Fibroblast of skin of abdomen (primary cell): Measurements from ENCODE around the gene ARAF.
A peak's percentile ranks its signal among the peaks of the same experiment; 100 is the strongest.

ENCODE experiments used
- DNase-seq: peaks from one replicate; pipeline ENCODE4 v3.0.0-alpha.2; 2013

The ARAF gene

GRCh38 chrX:47564438-47565085 is 3.6 kb downstream of the ARAF start:
- no peak for DNase-seq

- DNase-seq, result no peak
Measured at GRCh38 chrX:47566841-47567240, 5.8 kb downstream of the ARAF start.

- DNase-seq, result no peak
Measured at GRCh38 chrX:47568656-47569295, 7.8 kb downstream of the ARAF start.

GRCh38 chrX:47570794-47571193 is 9.8 kb downstream of the ARAF start:
- no peak for DNase-seq

- DNase-seq, result no peak
Measured at GRCh38 chrX:47571215-47571614, 10.2 kb downstream of the ARAF start.

GRCh38 chrX:47571896-47572295 is 10.9 kb downstream of the ARAF start:
- DNase-seq, result no peak

GRCh38 chrX:47572773-47573340 is 11.9 kb downstream of the ARAF start:
- no peak for DNase-seq

GRCh38 chrX:47573341-47574075 is 12.5 kb downstream of the ARAF start:
- DNase-seq, result peak; percentile 74

- DNase-seq, result no peak
Measured at GRCh38 chrX:47574076-47574546, 13.1 kb downstream of the ARAF start.

GRCh38 chrX:47574547-47575301 is 13.7 kb downstream of the ARAF start:
- no peak for DNase-seq

GRCh38 chrX:47576021-47576898 is 15.3 kb downstream of the ARAF start:
- DNase-seq, result no peak

- DNase-seq, result no peak
Measured at GRCh38 chrX:47577424-47577823, 16.4 kb downstream of the ARAF start.

GRCh38 chrX:47577901-47578300 is 16.9 kb downstream of the ARAF start:
- no peak for DNase-seq

- no peak for DNase-seq
Measured at GRCh38 chrX:47578692-47579091, 17.7 kb downstream of the ARAF start.

GRCh38 chrX:47579537-47579936 is 18.5 kb downstream of the ARAF start:
- peak; percentile 46 for DNase-seq

GRCh38 chrX:47581731-47582647 is 21.0 kb downstream of the ARAF start, which contains the start of gene TIMP1:
TSS of gene TIMP1 (plus strand) at chrX:47582436. CDS start at chrX:47583416, 980 bp downstream.
- peak; percentile 95 for DNase-seq

GRCh38 chrX:47583240-47583861 is 22.3 kb downstream of the ARAF start:
- DNase-seq, result no peak

GRCh38 chrX:47584714-47585113 is 23.7 kb downstream of the ARAF start:
- DNase-seq, result no peak

- DNase-seq, result no peak
Measured at GRCh38 chrX:47585273-47585672, 24.3 kb downstream of the ARAF start.
